SIG-M5 treated with dmso at 0.1 percent for 504 hours (cell line): ENCODE results near the gene LUZP1.

Source experiments
- DNase-seq: peaks from one replicate; lab custom pipeline; 2025; ENCODE audit not compliant: unreplicated experiment; lab: John Stamatoyannopoulos, UW

LUZP1 gene

DNA sequence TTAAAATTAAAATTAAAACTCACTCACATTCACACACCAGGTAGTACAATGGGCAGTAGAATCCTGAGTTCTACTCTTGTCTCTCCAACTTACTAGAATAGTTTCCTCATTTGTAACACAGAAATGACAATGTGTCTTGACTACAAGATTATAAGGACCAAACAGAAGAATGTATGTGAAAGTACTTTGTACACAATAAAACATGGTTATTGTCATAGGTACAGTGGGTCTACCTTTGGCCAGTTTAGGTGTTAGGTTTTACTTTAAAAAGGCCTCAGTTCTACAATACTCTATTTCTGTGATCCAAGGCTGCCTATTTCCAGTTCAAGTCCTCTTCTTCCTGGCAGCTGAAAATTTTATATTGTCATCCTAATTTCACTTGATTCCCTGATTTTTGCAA lies 50.2 kb downstream of the LUZP1 start:
- DNase-seq = no peak

DNA sequence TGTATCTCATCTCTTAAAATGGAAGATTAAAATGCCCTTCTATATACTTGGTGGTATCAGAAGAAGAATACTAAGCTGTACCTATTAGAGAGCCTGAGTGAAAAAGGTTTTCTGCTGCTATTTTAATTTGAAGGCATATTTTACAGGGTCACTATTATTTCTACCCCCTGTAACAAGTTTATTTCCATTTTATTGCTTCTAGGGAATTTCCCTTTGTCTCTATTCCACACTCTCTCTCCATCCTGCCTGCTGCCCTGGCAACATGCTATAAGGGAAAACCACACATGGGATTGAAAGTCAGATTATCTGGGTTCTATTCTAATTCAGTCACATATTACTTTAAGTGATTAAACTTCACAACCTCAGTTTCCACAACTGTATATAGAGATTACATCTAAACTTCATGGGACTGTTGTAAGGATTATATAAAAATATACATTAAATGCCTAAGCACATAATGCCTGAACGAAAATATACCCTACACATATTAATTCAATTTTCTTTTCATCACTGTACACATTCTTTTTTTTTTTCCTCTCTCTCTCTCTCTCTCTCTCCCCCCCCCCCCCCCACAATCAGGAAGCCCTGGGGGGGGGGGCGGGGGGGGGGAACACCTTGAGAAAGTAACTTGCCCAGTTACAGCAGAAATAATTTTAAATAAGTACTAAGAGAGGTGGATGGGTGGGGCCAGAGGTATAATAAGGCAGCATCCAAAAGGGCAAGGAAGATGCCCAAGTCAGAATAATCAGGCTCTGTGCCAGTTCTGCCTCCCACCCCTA lies 51.5 kb downstream of the LUZP1 start:
- DNase-seq = no peak

DNA sequence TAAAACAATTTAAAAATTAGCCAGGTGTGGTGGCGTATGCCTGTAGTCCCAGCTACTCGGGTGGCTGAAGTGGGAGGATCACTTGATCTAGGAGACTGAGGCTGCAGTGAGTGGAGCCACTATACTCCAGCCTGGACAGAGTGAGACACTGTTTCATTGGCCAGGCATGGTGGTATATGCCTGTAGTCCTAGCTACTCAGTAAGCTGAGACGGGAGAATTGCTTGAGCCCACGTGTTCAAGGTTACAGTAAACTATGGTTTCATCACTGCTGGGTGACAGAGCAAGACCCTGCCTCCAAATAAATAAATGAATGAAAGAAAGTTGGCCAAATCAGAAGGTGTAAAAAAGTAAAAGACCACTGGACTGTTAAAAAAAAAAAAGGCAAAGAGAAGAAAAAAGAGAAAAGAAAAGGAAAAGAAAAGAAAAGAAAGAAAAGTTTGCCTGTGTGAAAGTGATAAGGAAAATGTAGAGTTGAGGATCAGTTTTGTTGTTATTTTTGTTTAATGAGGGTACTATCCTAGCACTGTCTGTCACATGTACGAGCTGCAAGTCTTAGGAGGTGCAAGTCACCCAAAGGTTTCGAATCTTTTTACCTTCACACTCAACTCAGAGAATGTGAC lies 52.3 kb downstream of the LUZP1 start:
- no peak for DNase-seq

DNA sequence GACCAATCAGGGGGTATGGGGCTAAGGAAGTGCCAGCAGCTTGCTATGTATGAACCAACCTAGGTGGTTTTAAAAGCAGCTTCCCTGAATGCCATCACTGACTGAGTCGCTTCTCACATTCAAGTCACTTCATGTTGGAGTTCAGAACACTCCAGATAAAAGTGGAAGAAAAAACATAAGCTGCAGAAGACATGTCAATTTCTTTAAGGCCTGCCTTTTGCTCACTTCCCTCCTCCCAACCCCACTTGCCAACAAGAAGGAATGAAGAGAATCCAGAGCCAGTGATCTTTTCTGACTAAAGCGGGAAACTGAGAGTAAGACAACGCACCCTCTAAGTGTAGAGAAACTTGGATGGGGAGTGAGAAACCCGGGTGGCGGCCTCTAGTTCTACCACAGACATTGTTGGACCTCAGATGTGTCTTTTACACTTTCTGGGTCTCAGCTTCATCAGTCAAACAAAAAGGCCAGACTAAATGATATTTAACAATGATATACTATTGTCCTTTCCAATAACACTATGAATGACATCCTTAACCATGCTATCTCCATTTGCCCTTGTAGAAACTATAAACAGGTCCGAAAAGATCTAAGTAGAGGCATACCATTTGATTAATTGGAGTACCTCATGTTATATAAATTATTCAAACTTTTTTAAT lies 54.1 kb downstream of the LUZP1 start:
- no peak for DNase-seq

DNA sequence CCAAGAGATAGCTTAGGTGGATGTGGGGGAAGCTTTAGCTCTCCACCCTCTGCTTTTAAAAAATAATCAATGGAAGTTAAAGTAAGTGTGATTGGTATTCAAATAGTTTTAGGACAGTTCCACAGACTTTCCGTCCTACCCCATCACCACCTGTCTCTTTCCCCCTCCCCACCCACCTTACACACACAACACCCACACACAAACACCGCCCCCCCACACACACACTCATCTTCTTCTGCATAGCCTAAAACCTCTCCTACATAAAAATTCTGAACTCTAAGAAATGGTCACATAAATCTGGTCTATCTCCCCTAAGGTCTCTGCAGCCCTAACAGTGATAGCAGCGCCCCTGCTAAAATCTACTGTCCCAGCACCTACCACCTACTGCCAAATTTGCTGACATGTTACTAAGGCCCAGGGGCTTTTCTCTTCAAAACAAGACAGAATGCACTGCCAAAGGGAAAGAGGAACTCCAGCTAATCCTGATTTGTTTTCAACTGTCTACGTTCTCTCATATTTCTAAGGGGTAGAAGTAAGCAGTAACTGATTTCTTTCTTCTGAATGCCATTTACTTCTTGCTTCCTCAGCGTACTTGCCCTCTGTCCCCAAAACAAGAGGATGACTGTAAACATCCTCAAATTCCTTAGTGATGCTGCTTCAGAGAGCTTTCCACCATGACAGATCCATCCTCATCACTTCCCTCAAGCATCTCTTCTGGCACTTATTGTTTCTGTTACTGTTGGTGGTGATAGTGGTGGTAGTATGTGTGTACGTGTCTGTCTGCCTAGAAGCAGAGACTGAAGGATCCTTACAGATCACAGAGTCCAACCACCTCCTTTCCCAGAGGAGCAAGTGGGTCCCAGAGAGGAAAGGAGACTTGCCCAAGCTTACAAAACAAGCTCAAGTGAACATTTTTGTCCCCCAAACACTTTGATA lies 56.8 kb downstream of the LUZP1 start:
- DNase-seq = no peak

DNA sequence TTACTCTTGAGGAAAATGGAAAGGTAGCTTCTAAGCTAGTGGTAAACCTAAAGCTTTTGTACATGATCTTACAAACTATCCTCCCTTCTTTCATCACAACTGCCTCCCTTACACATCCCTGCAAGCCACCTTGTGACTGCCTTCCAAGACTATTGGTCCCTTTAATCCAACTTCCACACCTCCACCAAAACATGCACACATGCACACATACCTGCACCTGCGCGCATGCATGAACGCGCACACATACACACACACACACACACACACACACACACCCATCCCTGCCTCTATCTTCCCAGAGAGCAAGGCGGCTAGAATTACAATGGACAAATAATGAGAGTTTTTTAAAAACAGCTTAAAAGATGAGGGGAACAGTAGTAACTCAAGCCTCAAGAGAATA lies 58.3 kb downstream of the LUZP1 start:
- DNase-seq = no peak

DNA sequence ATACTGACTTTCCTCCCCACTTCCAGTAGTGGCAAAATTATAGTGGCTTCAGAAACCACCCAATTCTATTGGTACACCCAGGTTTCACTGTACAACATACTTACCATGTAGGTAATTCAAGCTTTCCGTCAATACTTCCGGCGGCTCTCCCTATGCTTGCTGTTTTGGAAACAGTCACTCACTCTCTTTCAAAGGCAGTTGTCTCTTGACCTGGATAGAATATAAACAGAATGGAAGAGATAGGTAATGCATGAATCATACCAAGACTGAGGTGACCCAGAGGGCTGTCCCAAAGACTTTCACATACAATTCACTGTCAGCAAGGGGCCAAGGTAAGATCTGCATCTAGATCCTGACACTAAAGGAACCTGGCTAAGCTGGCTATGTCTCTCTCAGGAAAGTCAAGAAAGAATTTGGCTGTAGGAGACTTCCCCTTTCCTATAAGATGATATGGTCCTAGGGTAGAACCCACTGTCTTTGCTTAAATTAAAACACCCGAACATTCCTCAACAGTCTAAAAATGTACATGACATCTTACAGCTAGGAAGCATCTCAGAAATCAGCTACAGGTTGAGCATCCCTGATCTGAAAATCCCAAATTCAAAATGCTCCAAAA lies 59.6 kb downstream of the LUZP1 start:
- DNase-seq = no peak

DNA sequence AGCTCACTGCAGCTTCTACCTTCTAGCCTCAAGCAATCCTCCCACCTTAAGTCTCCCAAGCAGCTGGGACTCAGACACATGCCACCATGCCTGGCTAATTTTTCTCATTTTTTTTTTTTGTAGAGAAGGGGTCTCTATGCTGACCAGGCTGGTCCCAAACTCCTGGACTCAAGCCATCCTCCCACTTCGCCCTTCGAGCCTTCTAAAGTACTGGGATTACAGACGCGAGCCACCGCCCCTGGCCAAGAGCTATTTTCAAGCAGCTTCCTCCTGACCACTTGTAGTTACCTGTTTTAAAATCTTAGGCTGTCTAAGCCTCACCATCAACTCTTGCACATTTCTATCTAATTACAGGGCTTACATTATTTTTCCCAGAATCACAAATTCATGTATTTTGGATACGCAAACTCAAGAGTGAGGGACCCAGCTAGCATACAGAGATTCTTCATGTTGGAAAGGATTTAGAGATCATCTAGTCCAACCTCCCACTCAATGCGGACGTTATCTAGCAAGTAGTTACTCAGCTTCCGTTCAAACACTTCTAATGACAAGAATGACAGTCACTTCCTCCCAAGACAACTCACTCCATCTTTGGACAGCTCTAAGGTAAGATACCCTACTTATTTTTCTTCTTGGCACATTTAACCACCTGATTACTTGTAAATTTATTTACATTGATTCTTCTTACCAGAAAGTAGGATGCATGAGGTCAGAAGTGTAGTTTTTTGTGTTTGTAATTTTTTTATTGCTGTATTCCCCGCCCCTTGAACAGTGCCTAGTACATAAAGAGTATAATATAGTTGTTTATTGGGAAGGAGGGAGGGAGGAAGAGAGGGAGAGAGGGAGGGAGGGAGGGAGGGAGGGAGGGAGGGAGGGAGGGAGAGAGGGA lies 65.4 kb downstream of the LUZP1 start:
- peak; percentile 25 for DNase-seq

DNA sequence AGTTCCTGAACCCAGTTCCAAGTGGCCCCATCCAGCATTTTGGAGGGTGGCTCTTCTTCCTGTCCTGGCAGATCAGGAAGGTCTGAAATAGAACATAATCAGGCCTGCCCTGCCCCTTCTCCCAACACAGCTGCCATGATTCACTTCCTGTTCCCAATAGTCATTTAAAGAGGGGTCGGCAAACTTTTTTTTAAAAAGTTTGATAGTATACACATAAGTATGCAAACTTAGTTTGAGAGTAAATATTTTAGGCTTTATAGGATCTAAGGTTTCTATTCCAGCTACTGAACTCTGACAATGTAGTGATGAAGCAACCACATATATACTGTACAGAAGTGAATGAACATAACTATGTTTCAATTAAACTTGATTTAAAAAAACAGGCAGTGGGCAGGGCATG lies 66.4 kb downstream of the LUZP1 start:
- no peak for DNase-seq

DNA sequence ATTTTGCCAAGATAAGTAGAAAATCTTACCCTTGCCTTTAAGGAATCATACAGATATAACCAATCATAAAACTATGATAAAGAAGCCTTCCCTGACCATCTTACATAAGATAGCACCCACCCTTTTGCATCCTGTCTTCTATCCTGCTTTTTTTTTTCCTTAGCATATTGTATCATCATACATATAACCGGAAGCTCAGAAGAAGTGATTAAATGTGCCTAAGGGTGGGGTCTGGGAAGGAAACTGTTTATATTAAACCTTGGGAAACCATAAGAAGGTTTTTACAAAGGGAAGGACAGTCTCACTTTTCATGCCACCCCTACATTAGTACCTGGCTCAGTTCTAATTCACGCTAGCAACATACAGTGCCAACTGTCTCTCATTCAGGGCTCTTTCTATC lies 66.8 kb downstream of the LUZP1 start:
- no peak for DNase-seq

DNA sequence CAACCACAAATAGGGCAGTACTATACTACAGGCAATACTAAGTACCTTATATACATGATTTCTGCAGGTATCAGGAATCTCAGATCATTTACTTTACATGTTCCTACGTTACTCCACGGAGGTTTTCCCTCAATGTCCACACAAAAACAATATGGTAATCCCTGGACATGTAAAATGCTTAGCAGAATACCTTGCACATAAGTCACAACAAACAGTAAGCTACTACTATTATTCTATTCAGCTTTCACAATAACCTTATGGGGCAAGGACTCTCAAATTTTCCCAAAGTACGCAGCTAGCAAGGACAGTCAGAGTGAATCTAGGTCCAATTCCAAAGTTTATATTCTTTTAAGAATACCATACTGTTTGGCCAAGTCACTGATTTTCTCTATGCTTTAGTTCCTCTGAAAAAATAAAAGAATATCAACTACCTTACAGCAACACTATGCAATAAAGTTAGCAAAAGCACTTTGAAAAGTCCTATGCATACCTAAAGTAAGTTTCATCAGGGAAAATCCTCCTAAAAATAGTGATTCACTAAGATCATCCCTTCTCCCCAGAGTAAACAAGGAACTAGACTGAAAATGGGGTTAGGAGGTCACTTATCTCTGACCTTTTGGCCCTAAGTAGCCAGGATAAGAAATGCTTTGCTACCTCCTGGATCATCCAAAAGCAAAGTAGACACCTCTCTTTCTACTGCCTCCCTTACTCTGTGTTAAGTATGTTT lies 67.4 kb downstream of the LUZP1 start:
- DNase-seq = no peak

DNA sequence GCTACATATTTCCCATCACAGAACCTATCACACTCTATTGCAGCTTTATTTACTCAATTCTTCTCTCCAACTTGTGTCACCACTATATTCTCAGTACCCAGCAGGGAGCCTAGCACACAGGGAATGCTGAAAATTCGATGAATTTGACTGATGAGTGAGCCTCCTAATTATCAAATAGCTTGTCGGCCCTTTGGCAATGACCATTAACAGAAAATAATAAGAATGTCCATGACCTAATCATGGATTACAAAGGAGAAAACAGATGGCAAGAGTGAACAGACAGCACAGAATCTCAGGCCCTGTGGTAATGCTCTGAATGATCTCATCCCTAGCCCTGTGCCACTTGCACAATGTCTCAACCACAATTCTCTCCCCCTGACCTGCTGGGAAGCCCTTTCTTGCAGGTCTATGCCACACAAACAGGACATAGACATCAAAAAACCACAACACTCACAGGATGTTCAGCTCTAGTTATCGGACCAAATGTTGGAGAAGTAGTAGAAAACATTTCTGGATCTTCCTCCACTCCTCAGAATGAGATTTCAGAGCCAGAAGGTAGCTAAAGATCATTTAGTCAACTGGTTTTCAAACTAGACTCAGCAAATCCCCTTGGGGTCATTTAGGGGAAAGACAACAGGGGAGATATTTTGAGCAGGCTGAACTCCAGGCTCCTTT lies 68.4 kb downstream of the LUZP1 start:
- DNase-seq = peak; percentile 82

DNA sequence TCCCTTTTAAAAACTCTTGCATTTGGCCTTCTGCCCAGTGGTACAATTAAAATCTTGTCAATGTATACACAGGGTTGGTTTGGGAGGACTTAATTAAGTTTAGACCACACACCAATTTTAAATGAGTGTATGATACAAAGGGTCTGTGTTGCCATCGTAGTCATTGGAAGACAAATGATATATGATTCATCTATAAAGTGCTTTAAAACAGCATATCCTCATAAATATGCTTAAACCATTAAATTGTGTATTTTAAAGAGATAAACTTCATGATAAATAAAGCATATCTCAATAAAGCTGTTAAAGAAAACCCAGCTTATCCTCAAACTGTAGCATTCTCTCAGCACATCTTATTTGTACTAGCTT lies 69.5 kb downstream of the LUZP1 start:
- DNase-seq = no peak

DNA sequence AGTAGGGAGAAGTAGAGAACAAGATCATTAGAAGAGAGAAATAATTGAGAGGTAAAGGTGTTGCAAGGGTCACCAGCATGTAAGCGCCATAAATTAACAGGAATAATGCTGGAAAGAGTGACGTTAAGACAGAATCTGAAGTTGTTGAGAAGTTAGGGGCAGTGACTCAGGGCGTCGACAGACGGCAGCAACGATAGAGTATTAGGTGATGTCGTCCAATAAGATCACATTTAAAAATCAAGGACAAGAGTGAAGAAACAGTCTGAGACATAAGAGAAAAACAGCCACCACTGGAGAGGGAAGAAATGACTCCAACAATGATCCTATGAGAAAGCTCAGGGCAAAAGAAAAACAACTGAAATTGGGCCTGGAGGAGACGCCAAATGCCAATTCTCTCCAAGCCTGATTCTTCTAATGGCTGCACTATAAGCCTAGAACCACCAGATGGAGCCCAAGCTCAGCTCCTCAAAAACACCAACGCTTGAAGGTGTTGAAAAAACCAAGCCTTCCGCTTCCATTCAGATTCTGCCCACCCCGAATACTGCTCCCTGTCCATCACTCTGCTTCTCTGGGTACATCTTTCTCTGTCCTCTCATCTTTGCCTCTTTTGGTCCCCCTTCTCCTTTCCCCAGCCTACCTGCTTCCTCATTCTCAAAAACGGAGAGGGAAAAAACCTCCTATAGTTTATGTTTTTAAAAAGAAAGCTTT lies 70.0 kb downstream of the LUZP1 start:
- peak; percentile 49 for DNase-seq

DNA sequence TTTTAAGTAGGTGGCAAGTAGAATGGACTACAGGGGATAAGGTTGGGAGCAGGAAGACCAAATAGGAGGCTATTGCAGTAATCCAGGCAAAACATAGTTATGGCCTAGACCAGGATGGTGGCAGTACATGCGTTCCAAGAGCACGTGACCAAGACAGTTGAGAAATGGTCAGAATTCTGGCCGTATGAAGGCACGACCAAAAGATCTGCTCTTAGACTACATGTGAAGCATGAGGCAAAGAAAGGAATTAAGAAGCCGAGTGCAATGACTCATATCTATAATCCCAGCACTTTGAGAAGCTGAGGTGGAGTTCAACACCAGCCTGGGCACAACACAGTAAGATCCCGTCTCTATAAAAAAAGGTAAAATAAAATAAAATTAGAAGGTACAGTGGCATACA lies 71.3 kb downstream of the LUZP1 start:
- no peak for DNase-seq

DNA sequence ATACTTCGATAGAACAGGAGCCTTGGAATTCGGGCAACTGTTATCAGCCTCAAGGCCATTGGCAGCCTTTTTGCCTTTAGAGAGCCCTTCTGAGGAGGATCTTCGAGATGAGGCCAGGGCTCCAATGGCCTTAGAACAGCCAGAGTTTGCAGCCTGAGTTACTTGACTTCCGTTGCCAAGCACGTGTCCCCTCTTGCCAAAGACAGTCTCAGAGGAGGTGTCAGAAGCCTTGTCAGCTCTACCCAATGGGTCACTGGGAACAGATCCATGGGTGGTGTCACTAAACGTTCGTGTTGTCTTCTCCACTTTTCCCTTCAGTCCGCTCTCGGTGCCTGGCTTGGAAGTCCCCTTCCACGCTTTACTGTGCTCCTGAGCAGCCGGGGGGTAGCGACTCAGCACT lies 76.2 kb downstream of the LUZP1 start:
- no peak for DNase-seq

DNA sequence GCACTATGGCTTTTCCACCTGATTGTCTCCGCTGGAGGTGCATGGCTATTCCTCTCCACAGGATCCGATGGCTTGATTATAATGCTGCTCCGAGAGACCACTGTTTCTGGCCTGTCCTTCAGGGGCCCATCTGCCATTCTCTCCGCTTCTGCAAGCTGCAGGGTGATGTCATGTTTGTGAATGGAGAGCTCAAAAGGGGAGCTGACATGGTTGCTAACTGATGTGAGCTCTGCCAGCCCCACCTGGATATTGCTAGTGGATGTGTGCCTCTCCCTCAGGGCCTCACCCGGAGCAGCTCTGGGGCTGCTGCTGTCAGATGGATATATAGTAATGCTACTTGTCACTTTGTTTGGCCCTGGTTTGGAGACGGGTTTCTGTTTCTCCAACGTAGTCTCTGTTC lies 77.1 kb downstream of the LUZP1 start:
- no peak for DNase-seq

DNA sequence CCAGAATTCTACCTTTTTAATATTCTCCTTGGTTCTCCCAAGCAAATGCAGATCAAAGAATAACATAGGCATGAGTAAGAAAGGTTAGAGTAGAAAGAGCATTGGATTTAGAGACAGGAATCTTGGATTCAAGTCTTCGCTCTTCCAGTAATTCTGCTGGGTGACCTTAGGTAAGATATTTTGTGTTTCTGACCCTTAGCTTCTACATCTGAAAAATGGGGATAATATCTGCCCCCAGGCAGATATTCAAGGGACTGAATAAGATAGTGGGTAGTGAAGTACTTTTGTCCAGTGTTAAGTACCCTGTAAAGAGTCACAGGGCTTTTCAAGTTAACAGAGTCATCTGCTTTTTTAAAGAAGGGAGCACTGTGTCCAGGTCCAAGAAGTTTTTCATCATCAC lies 78.6 kb downstream of the LUZP1 start:
- no peak for DNase-seq
